GM12874 (cell line): ENCODE measurements around the gene C2orf76.

Source experiments
- CTCF ChIP-seq: IDR thresholded peaks from 2 replicates; pipeline ENCODE4 v1.5.1; 2011; ENCODE audit warnings: low read depth, mild to moderate bottlenecking, control low read depth, low read length, moderate library complexity; ENCODE audit not compliant: insufficient read depth

Gene C2orf76

DNA sequence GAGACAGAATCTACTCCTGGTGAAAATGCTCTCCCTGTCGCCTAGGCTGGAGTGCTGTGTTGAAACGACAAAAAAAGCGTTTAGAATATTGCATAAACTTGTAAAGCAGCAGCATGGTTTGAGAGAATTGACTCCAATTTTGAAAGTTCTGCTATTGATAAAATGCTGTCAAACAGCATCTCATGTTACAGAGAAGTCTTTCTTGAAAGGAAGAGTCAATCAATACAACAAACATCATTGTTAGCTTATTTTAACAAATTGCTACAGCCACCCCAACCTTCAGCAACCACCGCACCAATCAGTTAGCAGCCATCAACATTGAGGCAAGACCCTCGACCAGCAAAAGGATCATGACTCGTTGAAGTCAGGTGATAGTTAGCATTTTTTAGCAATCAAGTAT lies 6.9 kb downstream of the C2orf76 start:
- TF ChIP-seq CTCF = no peak

DNA sequence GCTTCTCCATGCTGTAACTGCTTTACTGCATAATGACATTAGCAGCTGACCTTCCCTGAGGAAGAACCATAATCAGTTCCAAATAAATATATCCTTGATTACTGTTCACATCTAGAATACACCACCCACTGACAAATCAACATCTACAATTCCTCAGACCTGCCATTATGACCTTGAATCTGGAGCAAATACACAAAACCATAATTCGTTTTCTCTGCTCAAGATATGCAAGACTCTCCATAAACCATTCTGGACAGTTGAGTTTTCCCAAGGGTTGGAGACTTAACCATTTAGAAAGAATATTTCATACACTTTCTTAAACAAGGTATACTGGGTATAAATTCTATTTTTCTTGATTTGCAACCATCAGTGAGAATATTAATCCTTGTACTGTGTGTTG lies 11.8 kb downstream of the C2orf76 start:
- no peak for TF ChIP-seq CTCF

DNA sequence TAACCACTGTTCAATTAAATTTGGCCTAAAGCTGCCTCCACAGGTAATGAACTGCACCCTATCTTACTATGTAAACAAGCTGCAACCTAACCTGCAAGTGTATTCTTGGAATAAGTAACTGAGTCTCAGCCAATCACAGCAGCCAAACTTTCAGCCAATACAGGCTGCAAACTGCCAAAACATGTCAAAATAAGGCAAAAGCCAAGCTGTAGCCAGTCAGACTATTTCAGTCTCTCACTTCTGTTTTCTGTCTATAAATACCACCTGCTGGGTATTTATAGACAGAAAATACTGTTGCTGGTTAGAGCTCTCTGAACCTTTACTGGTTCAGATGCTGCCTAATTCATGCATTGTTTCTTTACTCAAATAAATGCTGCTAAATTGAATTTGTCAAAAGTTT lies 14.3 kb downstream of the C2orf76 start:
- no peak for TF ChIP-seq CTCF

GRCh38 chr2:119350311-119350998 lies 16.2 kb downstream of the C2orf76 start:
- no peak for TF ChIP-seq CTCF

DNA sequence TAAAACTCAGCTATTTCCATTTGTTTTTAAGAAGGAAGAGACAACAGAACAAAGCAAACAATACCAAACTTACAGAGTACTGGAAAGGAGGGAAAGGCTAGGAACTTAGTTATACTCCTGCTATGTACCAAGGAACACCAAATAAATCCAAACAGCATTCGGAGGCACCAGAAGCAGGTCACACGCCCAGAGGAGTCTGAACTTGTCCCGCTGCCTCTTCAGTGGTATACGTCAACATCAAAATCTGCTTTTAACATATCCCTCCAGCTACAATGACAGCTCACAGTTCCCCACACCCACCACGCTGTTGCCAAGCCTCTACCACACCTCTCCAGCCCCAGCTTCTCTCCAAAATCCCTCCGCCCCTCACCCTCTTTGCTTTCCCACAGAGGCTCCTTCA lies 17.3 kb downstream of the C2orf76 start:
- no peak for TF ChIP-seq CTCF

DNA sequence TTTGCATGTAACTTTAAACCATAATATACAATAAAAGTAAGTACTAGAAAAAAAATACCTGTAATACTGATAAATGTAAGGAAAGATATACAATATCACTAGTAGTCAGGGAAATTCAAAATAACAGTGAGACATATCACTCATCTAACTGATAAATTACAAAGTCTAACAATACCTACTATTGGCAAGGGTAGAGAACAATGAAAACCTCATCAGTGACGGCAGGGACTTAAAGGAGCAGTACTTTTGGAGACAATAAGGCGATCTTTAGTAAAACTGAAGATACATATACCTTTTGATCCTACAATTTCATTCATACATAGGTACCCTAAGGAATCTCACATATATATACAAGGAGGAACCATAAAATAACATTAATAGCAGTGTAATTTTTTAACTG lies 24.9 kb downstream of the C2orf76 start:
- no peak for TF ChIP-seq CTCF

DNA sequence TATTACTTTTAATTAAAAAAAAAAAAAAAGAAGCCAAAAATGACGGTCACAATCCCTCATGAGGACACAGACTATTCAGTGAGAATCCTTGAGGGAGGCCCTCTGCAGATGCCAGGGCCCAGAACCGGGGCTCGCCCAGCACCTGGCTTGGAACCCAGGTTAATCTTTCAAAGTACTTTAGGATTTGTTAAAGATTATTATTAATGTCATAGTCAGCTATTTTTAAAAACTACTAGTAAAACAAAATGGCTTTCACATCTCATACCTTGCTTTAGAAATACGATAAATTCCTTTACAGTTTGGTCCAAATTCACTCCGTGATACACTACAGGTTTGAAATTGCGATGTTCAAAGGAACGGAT lies 27.1 kb downstream of the C2orf76 start:
- no peak for TF ChIP-seq CTCF
